NOMO-1 treated with dmso at 0.1 percent for 144 hours (cell line): Measurements from ENCODE around the gene PITRM1.

Experiments
- DNase-seq: peaks from one replicate; lab custom pipeline; 2025; ENCODE audit not compliant: unreplicated experiment; lab: John Stamatoyannopoulos, UW

Gene PITRM1

GRCh38 chr10:3166496-3167290, 5.9 kb downstream of the PITRM1 start:
- no peak for DNase-seq

GRCh38 chr10:3165196-3165595, 7.4 kb downstream of the PITRM1 start:
- DNase-seq, result no peak

GRCh38 chr10:3163879-3164278, 8.7 kb downstream of the PITRM1 start:
- no peak for DNase-seq

GRCh38 chr10:3162533-3162932, 10.0 kb downstream of the PITRM1 start:
- DNase-seq, result no peak

GRCh38 chr10:3159152-3159551, 13.4 kb downstream of the PITRM1 start:
- no peak for DNase-seq

GRCh38 chr10:3154666-3155065, 17.9 kb downstream of the PITRM1 start:
- no peak for DNase-seq

GRCh38 chr10:3152566-3152935, 20.0 kb downstream of the PITRM1 start:
- DNase-seq, result no peak

GRCh38 chr10:3151889-3152565, 20.6 kb downstream of the PITRM1 start:
- DNase-seq, result no peak

- DNase-seq, result no peak
Measured at GRCh38 chr10:3150961-3151360, 21.6 kb downstream of the PITRM1 start.

- no peak for DNase-seq
Measured at GRCh38 chr10:3150366-3150765, 22.2 kb downstream of the PITRM1 start.

GRCh38 chr10:3149918-3150317, 22.7 kb downstream of the PITRM1 start:
- no peak for DNase-seq

- DNase-seq, result no peak
Measured at GRCh38 chr10:3148994-3149393, 23.6 kb downstream of the PITRM1 start.

- DNase-seq, result no peak
Measured at GRCh38 chr10:3148041-3148440, 24.5 kb downstream of the PITRM1 start.

- DNase-seq, result no peak
Measured at GRCh38 chr10:3147117-3147820, 25.3 kb downstream of the PITRM1 start.

GRCh38 chr10:3146289-3146688, 26.3 kb downstream of the PITRM1 start:
- no peak for DNase-seq

- DNase-seq, result no peak
Measured at GRCh38 chr10:3145366-3145765, 27.2 kb downstream of the PITRM1 start.

- no peak for DNase-seq
Measured at GRCh38 chr10:3143791-3144434, 28.7 kb downstream of the PITRM1 start.

- DNase-seq, result no peak
Measured at GRCh38 chr10:3143366-3143765, 29.2 kb downstream of the PITRM1 start.

- no peak for DNase-seq
Measured at GRCh38 chr10:3142146-3142875, 30.3 kb downstream of the PITRM1 start.

- DNase-seq, result no peak
Measured at GRCh38 chr10:3141351-3142005, 31.1 kb downstream of the PITRM1 start.
